Glomerular endothelial cell (primary cell): ENCODE measurements around the gene ZBTB44. TPM values are rescaled to one million over a fixed set of nuclear protein-coding genes. Genes with fewer than 3 reads are reported as not detected.
"Not testable (repeated sequence)": the region's sequence is repeated elsewhere in the genome, so short reads cannot be mapped to it uniquely, and the experiment has no call there.

ENCODE experiments used
- DNase-seq: peaks from one replicate; pipeline ENCODE4 v3.0.0-alpha.2; 2011; ENCODE audit warnings: low read depth, low spot score; ENCODE audit errors: extremely low read depth
- total RNA-seq: library from RNA; depleted of rRNA; stranded (reverse); fragments of >200 nt; gene quantifications from 2 replicates; pipeline ENCODE4 v1.2.3, GENCODE V29; 2015

ZBTB44 gene
- total RNA-seq, 1 donor from 2014 or later, result 16.0 TPM

DNA sequence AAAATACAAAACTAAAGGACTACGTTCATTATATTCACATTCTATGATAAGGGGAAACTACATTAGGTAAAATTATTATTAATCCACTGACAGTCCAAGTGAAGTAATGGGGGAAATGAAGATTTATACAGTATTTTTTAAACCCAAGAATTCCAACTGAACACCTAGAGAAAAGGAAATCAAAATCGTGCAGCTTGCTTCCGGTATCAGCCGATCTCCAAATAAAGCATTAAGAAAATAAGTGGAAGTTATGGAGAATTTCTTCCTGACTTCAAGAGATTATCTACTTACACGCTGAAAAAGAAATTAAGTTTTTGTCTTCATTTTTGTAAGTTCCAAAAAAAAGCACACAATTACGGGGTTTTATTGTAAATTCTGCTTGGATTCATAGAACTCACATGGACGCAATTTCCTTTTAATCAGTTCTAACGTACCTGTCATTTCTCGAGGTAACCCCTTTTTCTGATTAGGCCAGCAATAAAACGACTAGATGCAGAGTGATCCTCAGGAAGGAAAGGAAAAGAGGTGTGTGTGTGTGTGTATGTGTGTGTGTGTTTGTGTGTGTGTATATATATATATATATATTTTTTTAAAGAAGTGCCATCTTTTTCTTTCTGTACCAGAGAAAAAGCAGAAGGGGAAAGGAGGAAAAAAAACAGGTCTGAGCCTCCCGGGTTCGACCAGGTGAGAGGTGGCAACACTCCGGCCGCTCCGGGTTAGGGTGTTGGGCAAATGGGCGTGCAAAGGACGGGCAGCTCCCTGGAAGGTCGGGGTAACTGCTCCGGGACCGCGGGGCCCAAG, 1.1 kb downstream of the ZBTB44 start:
- DNase-seq, result peak; percentile 5

GRCh38 chr11:130312046-130312445, 2.7 kb downstream of the ZBTB44 start:
- DNase-seq, result no peak

- DNase-seq, result no peak
Measured at GRCh38 chr11:130310622-130311021, 4.1 kb downstream of the ZBTB44 start.

GRCh38 chr11:130308886-130309285, 5.8 kb downstream of the ZBTB44 start:
- DNase-seq, result no peak

- no peak for DNase-seq
Measured at GRCh38 chr11:130308059-130308458, 6.7 kb downstream of the ZBTB44 start.

DNA sequence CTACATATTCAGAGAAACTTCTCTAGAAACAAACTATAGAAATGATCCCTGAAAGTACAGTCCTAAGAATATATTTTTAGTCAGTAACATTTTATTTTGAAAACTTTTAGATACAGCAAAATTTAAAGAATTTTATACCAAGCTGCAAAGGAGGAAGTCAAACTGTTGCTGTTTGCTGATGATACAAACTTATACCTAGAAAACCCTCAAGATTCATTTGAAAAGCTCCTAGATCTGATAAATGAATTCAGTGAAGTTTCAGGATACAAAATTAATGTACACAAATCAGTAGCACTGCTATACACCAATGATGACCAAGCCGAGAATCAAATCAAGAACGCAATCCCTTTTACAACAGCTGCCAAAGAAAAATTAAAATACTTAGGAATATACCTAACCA, 10.1 kb downstream of the ZBTB44 start:
- no peak for DNase-seq

GRCh38 chr11:130301002-130301401, 13.7 kb downstream of the ZBTB44 start:
- no peak for DNase-seq

DNA sequence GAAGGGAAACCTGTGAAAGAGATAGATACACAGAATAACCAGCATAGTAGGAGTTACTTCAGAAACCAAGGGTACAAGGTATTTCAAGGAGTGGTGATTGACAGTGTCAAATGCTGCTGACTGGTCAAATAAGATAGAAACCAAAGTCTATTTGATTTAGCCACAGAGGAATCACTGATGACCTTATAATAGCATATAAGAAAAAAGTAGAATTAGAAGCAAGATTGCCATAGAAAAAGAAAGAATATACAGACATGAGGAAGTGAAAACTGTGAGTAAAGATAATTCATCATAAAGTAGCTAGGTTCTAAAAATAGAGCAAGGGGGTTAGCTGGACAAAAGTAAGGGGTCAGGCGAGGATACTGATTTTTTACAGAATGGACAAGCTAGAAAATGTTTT, 14.2 kb downstream of the ZBTB44 start:
- DNase-seq, result no peak

DNA sequence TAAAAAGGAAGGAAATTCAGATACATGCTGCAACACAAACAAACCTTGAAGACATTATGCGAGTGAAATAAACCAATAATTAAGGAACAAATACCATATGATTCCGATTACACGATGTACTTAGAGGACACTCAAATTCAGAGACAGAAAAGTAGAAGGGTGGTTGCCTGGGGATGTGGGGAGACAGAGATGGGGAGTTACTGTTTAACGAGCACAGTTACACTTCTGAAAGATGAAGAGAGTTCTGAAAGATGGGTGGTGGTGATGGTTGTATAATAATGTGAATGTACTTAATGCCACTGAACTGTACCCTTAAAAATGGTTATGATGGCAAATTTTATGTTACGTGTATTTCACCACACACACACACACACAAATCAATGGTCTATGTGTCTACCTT, 14.7 kb downstream of the ZBTB44 start:
- no peak for DNase-seq

- DNase-seq, result no peak
Measured at GRCh38 chr11:130295657-130296056, 19.1 kb downstream of the ZBTB44 start.

- no peak for DNase-seq
Measured at GRCh38 chr11:130282111-130282510, 32.6 kb downstream of the ZBTB44 start.

DNA sequence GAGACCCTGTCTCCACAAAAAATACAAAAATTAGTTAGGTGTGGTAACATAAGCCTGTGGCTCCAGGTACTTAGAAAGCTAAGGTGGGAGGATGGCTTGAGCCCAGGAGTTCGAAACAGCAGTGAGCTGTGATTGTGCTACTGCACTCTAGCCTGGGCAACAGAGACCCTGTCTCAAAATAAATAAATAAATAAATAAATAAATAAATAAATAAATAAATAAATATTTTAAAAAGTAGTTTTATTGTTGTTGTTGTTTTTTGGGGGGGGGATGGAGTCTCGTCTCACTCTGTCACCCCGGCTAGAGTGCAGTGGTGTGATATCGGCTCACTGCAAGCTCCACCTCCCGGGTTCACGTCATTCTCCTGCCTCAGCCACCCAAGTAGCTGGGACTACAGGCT, 33.4 kb downstream of the ZBTB44 start:
- DNase-seq, result not testable (repeated sequence)

DNA sequence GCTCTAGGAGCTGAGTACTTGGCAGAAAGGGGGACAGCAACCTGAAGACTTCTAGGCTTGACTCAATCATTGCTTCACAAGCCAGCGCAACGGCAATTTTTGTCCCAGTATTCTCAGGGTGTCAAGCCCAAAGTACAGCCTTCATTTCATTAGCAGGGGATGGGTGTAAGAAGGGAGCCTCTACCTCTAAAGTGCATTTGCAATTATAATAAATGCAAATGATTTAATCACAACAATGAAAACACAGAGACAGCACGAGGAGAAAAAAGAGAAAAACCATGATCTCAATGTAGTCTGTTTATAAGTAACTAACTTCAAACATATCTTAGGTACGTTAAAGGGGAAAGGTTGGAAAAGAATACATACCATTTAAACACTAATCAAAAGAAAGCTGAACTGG, 34.7 kb downstream of the ZBTB44 start:
- DNase-seq, result no peak

GRCh38 chr11:130278745-130279144, 36.0 kb downstream of the ZBTB44 start:
- DNase-seq, result no peak

DNA sequence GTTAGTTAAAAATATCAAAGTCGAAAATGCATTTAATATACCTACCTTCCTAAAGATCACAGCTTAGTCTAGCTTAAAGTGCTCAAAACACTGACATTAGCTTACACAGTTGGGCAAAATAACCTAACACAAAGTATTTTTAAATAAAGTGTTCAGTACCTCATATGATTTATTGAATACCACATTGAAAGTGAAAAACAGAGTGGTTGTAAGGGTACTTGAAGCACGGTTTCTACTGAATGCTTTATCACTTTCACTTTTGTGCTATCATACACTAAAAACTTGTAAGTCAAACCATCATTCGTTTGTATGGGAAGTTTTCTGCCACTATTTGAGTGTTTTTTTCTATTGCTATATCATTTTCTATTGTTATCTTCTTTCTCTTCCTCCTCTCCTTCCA, 36.6 kb downstream of the ZBTB44 start:
- no peak for DNase-seq

- DNase-seq, result no peak
Measured at GRCh38 chr11:130272336-130272735, 42.4 kb downstream of the ZBTB44 start.

- DNase-seq, result no peak
Measured at GRCh38 chr11:130269326-130269943, 45.3 kb downstream of the ZBTB44 start.

- no peak for DNase-seq
Measured at GRCh38 chr11:130263351-130263750, 51.4 kb downstream of the ZBTB44 start.

- no peak for DNase-seq
Measured at GRCh38 chr11:130262424-130262823, 52.3 kb downstream of the ZBTB44 start.

DNA sequence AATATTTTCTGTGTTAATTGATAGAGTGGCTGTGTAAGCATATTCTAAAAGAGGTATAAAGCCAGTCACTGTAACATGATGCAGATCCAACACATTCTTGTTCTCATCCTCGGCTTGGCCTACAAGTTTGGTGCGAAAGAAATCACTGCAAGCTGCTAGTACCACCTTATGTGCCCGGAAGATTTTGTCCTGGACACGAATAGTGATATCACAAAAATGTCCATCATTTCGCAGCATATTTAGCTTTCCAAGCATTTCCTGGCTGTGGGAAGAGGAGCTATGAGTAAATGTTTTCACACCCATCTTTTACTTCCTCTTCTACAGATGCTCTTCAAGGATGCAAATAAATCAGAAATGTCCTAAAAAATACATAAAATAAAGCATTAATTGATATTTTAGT, 53.1 kb downstream of the ZBTB44 start:
- no peak for DNase-seq

GRCh38 chr11:130260742-130261141, 54.0 kb downstream of the ZBTB44 start:
- no peak for DNase-seq

DNA sequence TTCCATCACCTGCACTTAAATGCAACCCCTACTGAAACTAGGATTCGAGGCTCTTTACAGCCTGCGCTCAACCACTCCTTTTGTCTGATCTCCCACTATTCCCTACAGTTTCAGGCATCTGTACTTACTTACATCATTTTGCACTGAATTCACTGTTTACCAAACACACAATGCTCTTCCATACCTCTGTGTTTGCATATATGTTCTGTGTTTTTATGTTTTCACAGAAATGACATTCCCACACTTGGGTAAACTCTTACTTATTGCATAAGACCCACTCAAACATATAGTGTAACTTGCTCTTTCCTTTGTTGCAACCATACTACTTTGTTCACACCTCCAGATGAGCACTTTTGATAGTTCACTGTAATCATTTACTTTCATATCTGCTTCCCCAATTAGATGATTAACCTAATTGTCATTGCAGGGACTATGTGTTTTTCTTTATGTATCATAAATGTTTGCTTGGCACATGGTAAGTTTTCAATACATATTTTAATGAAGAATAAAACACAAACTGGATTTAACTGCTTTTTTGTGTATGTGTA, 54.6 kb downstream of the ZBTB44 start:
- no peak for DNase-seq
